Endothelial cell (in vitro differentiated cells): Measurements from ENCODE around the gene ST7L. TPM values are rescaled to one million over a fixed set of nuclear protein-coding genes. Genes with fewer than 3 reads are reported as not detected.

Source experiments
- DNase-seq: peaks from one replicate; pipeline ENCODE4 v3.0.0; 2021; ENCODE audit warnings: low spot score
- H3K27ac Mint-ChIP-seq: one replicate; pipeline ENCODE4 v1.8.0; 2021; ENCODE audit warnings: mixed read lengths, inconsistent platforms; ENCODE audit not compliant: unreplicated experiment
- H3K27me3 Mint-ChIP-seq: one replicate; pipeline ENCODE4 v1.8.0; 2021; ENCODE audit warnings: mild to moderate bottlenecking, moderate library complexity, mixed read lengths, inconsistent platforms; ENCODE audit not compliant: unreplicated experiment
- H3K36me3 Mint-ChIP-seq: one replicate; pipeline ENCODE4 v1.8.0; 2021; ENCODE audit warnings: mild to moderate bottlenecking, low read depth, mixed read lengths, inconsistent platforms; ENCODE audit not compliant: unreplicated experiment
- H3K4me1 Mint-ChIP-seq: one replicate; pipeline ENCODE4 v1.8.0; 2021; ENCODE audit warnings: mild to moderate bottlenecking, mixed read lengths, inconsistent platforms; ENCODE audit not compliant: unreplicated experiment
- H3K4me3 Mint-ChIP-seq: one replicate; pipeline ENCODE4 v1.8.0; 2021; ENCODE audit warnings: mild to moderate bottlenecking, mixed read lengths, inconsistent platforms; ENCODE audit not compliant: unreplicated experiment
- H3K9me3 Mint-ChIP-seq: one replicate; pipeline ENCODE4 v1.8.0; 2021; ENCODE audit warnings: mixed read lengths, inconsistent platforms; ENCODE audit not compliant: unreplicated experiment
- long read RNA-seq: library from polyadenylated mRNA; unstranded; transcript quantifications from one replicate; pipeline ENCODE4 v2.0.0, GENCODE V29; 2020; ENCODE audit not compliant: unreplicated experiment
- total RNA-seq: library from RNA; stranded (reverse); fragmentation: NEBNext Ultra II Directional; extraction: Animal tissue kit (Norgen Biotek cat#: 25700); gene quantifications from one replicate; pipeline ENCODE4 v1.2.1, GENCODE V29; 2021; ENCODE audit not compliant: unreplicated experiment
- TF ChIP-seq, protein P1 (sequence below): fragments of 200-600 bp; sonication (generic); IDR thresholded peaks from one replicate; pipeline ENCODE4 v1.5.0; 2021; ENCODE audit warnings: antibody characterized with exemption; ENCODE audit not compliant: unreplicated experiment

Gene ST7L
- total RNA-seq: 14.3 TPM
- long read RNA-seq, partial matches to known transcripts: 1 of 6 reads
- long read RNA-seq, other reads (novel, unspliced or antisense): 1 of 6 reads

DNA sequence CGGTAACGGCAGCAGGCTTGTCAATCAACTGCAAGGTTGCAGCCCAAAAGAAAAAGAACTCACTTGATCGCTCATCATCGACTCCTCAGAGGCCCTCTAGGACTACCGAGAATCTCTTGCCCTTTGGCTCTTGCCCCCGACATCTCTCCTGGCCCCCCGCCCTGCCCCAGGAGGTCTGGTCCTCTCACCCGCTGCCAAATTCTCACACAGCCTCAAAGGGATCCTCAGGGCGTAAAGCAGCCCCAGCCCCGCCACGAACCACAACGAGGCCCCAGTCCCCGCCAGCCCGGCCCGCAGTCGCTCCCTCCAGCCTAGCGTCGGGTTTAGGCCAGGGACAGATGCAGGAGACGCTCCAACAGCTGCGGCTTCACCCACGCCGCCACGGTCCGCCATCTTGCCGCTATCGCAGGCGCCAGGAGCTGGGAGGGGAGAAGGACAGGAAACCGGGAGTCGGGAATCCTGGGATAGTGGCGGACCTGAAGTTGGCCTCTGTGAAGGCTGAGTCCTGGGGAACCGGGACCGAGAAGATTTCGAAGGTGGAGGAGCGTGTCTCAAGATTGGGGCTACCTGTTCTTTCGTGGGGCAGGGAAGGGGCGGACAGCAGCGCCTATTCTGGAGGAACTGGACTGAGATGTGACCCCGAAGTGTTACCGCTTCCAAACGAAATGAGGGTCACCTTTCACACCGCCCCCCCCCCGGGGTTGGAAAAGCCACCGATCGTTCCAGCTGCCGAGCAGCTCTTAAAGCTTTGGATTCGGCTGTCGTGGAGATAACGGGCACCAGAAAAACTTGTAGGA lies at the start of gene ST7L:
Gene ST7L (minus strand): TSS at position 421 of the 797 bp plus-strand sequence. CDS start 28 bp downstream, at position 393.
- Mint-ChIP-seq H3K4me3 (peak within 1 kb of the TSS; percentile 99), H3K4me1 (peaks cover 22% of the 10 kb centered on the region), H3K36me3 (no peaks in the 10 kb centered on the region), H3K27me3 (peaks cover 7% of the 10 kb centered on the region), H3K9me3 (no peaks in the 10 kb centered on the region), H3K27ac (peak within 1 kb of the TSS; percentile 99)
- peak; percentile 64 for DNase-seq
- TF ChIP-seq, protein P1, sequence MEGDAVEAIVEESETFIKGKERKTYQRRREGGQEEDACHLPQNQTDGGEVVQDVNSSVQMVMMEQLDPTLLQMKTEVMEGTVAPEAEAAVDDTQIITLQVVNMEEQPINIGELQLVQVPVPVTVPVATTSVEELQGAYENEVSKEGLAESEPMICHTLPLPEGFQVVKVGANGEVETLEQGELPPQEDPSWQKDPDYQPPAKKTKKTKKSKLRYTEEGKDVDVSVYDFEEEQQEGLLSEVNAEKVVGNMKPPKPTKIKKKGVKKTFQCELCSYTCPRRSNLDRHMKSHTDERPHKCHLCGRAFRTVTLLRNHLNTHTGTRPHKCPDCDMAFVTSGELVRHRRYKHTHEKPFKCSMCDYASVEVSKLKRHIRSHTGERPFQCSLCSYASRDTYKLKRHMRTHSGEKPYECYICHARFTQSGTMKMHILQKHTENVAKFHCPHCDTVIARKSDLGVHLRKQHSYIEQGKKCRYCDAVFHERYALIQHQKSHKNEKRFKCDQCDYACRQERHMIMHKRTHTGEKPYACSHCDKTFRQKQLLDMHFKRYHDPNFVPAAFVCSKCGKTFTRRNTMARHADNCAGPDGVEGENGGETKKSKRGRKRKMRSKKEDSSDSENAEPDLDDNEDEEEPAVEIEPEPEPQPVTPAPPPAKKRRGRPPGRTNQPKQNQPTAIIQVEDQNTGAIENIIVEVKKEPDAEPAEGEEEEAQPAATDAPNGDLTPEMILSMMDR: no peak

GRCh38 chr1:112666946-112667345 lies 48.0 kb upstream of the ST7L start:
- H3K4me3 Mint-ChIP-seq: no peak overlapping the region
- no peaks in the 10 kb centered on the region for H3K4me1 Mint-ChIP-seq
- TF ChIP-seq, protein P1: no peak
- no peaks in the 10 kb centered on the region for H3K9me3 Mint-ChIP-seq
- no peak for DNase-seq
- H3K27me3 Mint-ChIP-seq: peaks cover 2% of the 10 kb centered on the region
- H3K27ac Mint-ChIP-seq: no peak overlapping the region
- H3K36me3 Mint-ChIP-seq: peaks cover 19% of the 10 kb centered on the region

DNA sequence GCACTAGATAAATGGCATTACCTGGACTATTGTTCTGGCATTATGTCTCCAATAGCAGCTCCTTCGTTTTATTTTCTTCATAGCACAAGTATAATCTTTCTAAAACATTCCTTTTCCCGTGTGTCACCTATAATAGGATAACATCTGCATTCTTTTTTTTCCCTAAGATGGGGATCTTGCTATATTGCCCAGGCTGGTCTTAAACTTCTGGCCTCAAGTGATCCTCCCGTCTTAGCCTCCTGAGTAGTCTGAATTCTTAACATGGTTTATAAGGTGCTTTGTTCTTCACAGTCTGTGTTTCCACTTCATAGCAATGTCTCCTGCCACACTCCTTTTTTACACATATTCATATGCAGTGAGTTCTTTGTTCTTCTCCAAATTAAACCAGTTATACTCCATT lies 46.9 kb upstream of the ST7L start:
- peaks cover 25% of the 10 kb centered on the region for H3K36me3 Mint-ChIP-seq
- TF ChIP-seq, protein P1: no peak
- H3K4me3 Mint-ChIP-seq: no peak overlapping the region
- peaks cover 2% of the 10 kb centered on the region for H3K27me3 Mint-ChIP-seq
- H3K27ac Mint-ChIP-seq: no peak overlapping the region
- no peaks in the 10 kb centered on the region for H3K9me3 Mint-ChIP-seq
- no peaks in the 10 kb centered on the region for H3K4me1 Mint-ChIP-seq
- no peak for DNase-seq

DNA sequence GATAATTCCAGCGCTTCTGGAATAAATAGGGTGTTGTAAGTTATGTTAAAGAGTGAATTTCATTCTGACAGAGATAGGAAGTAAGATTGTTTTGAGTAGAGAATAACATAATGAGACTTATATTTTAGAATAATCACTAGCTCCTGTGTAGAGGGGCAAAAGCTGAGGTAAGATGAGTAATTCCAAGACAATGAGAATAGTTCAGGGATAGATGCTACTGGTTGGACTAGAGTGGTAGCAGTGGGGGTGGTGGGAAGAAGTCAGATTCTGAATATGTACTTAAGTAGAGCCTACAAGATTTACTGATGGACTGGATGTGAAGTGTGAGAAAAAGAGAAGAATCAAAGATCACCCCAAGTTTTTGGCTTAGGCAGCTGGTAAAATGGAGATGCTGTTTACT lies 32.3 kb upstream of the ST7L start:
- TF ChIP-seq, protein P1: no peak
- H3K36me3 Mint-ChIP-seq: peaks cover 24% of the 10 kb centered on the region
- no peak for DNase-seq
- H3K4me1 Mint-ChIP-seq: no peaks in the 10 kb centered on the region
- no peak overlapping the region for H3K27ac Mint-ChIP-seq
- H3K27me3 Mint-ChIP-seq: no peaks in the 10 kb centered on the region
- H3K9me3 Mint-ChIP-seq: no peaks in the 10 kb centered on the region
- H3K4me3 Mint-ChIP-seq: no peak overlapping the region

- TF ChIP-seq, protein P1: no peak
Observed at GRCh38 chr1:112646225-112646624, 27.3 kb upstream of the ST7L start.

More at GRCh38 chr1:112646225-112646624, 27.3 kb upstream of the ST7L start:
- H3K36me3 Mint-ChIP-seq: peaks cover 25% of the 10 kb centered on the region
- no peak for DNase-seq
- H3K27ac Mint-ChIP-seq: no peak overlapping the region
- no peaks in the 10 kb centered on the region for H3K4me1 Mint-ChIP-seq
- no peak overlapping the region for H3K4me3 Mint-ChIP-seq
- no peaks in the 10 kb centered on the region for H3K27me3 Mint-ChIP-seq
- no peaks in the 10 kb centered on the region for H3K9me3 Mint-ChIP-seq
